ENCODE data around the gene SULT1C2. TPM values are rescaled to one million over a fixed set of nuclear protein-coding genes. Genes with fewer than 3 reads are reported as not detected.
"Not testable (repeated sequence)": the region's sequence is repeated elsewhere in the genome, so short reads cannot be mapped to it uniquely, and the experiment has no call there.

SULT1C2 gene
- total RNA-seq, 4 donors from 2014 or later: not detected

DNA sequence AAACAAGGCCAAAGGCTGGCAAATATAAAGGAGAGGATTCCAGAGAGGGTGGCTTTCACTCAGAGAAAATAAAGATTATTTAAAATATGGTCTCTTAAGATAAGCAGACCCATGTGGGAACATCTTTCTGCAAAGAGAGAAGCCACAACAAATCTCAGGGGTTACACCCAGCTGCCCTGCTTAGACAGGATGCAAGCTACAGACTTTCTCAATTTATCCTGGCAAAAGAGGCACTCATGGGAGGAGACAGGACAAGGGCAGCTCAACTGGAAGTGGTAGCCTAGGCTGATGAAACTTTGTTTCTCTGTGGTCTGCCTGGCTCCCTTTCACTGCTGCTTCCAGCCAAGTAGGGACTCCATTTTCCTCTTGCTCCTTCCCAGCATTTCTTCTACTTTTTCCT is 63.2 kb downstream of the SULT1C2 start:
- H3K4me3 ChIP-seq: no peak overlapping the region
- TF ChIP-seq POLR2A (IDR thresholded peaks at IDR 0.05) (no peak), POLR2AphosphoS5 (IDR thresholded peaks at IDR 0.05) (no peak), EP300 (IDR thresholded peaks at IDR 0.05) (no peak)
- TF ChIP-seq, protein P1, sequence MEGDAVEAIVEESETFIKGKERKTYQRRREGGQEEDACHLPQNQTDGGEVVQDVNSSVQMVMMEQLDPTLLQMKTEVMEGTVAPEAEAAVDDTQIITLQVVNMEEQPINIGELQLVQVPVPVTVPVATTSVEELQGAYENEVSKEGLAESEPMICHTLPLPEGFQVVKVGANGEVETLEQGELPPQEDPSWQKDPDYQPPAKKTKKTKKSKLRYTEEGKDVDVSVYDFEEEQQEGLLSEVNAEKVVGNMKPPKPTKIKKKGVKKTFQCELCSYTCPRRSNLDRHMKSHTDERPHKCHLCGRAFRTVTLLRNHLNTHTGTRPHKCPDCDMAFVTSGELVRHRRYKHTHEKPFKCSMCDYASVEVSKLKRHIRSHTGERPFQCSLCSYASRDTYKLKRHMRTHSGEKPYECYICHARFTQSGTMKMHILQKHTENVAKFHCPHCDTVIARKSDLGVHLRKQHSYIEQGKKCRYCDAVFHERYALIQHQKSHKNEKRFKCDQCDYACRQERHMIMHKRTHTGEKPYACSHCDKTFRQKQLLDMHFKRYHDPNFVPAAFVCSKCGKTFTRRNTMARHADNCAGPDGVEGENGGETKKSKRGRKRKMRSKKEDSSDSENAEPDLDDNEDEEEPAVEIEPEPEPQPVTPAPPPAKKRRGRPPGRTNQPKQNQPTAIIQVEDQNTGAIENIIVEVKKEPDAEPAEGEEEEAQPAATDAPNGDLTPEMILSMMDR (IDR thresholded peaks at IDR 0.05): no peak

DNA sequence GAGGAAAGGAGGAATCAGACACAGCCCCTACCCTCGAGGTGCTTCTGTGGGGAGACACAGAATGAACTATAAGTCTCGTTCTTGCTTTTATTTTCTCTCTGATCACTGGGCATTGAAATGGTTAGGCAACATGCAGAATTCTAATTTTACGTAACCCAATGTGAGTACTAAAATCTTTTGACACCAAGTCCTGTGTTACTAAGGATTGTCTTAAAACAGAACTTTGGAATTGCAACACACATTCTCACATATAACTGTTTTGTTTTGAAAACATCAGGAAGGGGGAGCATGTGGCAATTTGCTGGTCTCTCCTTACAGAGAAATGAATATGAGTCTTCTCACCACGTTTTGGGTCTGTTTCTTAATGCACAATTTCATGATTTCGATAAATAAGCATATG is 65.4 kb downstream of the SULT1C2 start:
- WGBS: 69% methylated on average over 5 of the region's 5 CpGs
- Histone ChIP-seq H3K27me3 (no peaks in the 10 kb centered on the region), H3K4me1 (no peaks in the 10 kb centered on the region), H3K36me3 (no peaks in the 10 kb centered on the region), H3K27ac (no peak overlapping the region), H3K4me3 (no peak overlapping the region), H3K9me3 (no peaks in the 10 kb centered on the region)
- no peak for TF ChIP-seq POLR2A (IDR thresholded peaks at IDR 0.05)
- TF ChIP-seq EP300 (IDR thresholded peaks at IDR 0.05): no peak
- TF ChIP-seq POLR2AphosphoS5 (IDR thresholded peaks at IDR 0.05): no peak
- TF ChIP-seq, protein P1 (IDR thresholded peaks at IDR 0.05): no peak
- DNase-seq (ENCODE audit: low spot score in 2 of 2): no peak

More for the DNA sequence above, 63.2 kb downstream of the SULT1C2 start:
- no peak for DNase-seq (ENCODE audit: low spot score in 2 of 2)
- Histone ChIP-seq H3K36me3 (no peaks in the 10 kb centered on the region), H3K27ac (no peak overlapping the region), H3K27me3 (no peaks in the 10 kb centered on the region), H3K4me1 (no peaks in the 10 kb centered on the region), H3K9me3 (no peaks in the 10 kb centered on the region)

DNA sequence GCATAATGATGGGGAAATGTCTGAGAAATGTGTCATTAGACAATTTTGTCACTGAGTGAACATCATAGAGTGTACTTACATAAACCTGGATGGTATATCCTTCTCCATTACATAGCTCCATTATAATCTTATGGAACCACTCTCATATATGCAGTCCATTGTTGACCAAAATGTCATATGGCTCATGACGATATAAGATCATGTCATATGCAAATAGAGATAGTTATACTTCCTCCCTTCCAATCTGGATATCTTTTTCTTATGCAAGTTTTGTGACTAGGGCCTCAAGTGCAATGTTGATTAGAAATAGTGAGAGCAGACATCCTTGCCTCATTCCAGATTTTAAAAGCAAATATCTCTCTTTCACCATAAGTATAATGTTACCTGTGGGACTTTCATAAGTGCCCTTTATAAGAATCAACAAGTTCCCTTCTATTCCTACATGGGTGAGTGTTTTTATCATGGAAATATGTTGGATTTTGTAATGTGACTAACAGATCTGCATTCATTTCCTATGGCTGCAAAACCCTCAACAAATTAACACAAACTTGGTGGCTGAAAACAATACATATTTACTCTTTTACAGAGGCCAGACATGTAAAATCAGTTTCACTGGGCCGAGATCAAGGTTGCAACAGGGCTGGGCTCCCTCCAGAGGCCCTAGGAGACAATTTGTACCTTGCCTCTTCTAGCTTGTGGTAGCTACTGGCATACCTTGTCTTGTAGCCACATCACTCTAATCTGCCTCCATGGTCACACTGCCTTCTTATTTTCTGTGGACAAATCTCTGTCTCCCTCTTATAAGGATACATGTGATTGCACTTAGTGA is 67.4 kb downstream of the SULT1C2 start:
- H3K27ac ChIP-seq: no peak overlapping the region
- no peaks in the 10 kb centered on the region for H3K27me3 ChIP-seq
- H3K9me3 ChIP-seq: no peaks in the 10 kb centered on the region
- no peak overlapping the region for H3K4me3 ChIP-seq
- DNase-seq (ENCODE audit: low spot score in 2 of 2): no peak
- 78% methylated on average over 2 of the region's 2 CpGs for WGBS
- H3K4me1 ChIP-seq: no peaks in the 10 kb centered on the region
- H3K36me3 ChIP-seq: no peaks in the 10 kb centered on the region
- TF ChIP-seq EP300 (IDR thresholded peaks at IDR 0.05) (no peak), POLR2A (IDR thresholded peaks at IDR 0.05) (no peak), POLR2AphosphoS5 (IDR thresholded peaks at IDR 0.05) (no peak)
- TF ChIP-seq, protein P1 (IDR thresholded peaks at IDR 0.05): no peak

DNA sequence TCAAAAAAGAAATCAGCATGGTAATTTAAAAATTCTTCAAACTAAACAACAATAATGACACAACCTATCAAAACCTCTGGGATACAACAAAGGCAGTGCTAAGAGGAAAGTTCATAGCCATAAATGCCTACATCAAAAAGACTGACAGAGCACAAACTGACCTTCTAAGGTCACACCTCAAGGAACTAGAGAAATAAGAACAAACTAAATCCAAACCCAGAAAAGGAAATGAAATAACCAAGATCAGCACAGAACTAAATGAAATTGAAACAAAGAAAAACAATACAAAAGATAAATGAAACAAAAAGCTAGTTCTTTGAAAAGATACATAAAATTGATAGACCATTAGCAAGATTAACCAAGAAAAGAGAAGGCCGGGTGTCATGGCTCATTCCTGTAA is 70.6 kb downstream of the SULT1C2 start:
- H3K4me3 ChIP-seq; H3K27ac ChIP-seq; H3K9me3 ChIP-seq; H3K27me3 ChIP-seq; DNase-seq (ENCODE audit: low spot score in 2 of 2); H3K36me3 ChIP-seq; H3K4me1 ChIP-seq: not testable (repeated sequence)
- 97% methylated on average over 1 of the region's 1 CpG for WGBS

Other genes starting within 250 kb of the SULT1C2 start
- not detected for gene SULT1C3, start 48.9 kb upstream of the SULT1C2 start, total RNA-seq
- 1 to 10 TPM in 1 of 4 donors, under 1 TPM in 2, not detected in 1; 0.34 to 1.5 (median 0.48) TPM for gene SULT1C4, start 89.1 kb downstream of the SULT1C2 start, total RNA-seq
- gene GCC2, start 160.3 kb downstream of the SULT1C2 start, total RNA-seq: 10 to 100 TPM; 11.0 to 46.7 (median 16.5) TPM
- gene LIMS1, start 245.6 kb downstream of the SULT1C2 start, total RNA-seq: 10 to 100 TPM; 55.5 to 87.2 (median 68.7) TPM